T-helper 1 cell treated with Interleukin-12 subunit alpha and Interleukin-12 subunit beta and Interleukin-4 antibody, amounts not matched to agents 30 μg/mL and 1 μg/mL, for 36 hours (primary cell): ENCODE results near the gene CA6.
"Not testable (repeated sequence)": the region's sequence is repeated elsewhere in the genome, so short reads cannot be mapped to it uniquely, and the experiment has no call there.

Experiments
- H3K27ac Mint-ChIP-seq: one replicate; pipeline ENCODE4 v1.8.0; 2021; ENCODE audit warnings: mild to moderate bottlenecking, mixed read lengths
- H3K27me3 Mint-ChIP-seq: one replicate; pipeline ENCODE4 v1.8.0; 2021; ENCODE audit warnings: low read depth, mixed read lengths
- H3K36me3 Mint-ChIP-seq: one replicate; pipeline ENCODE4 v1.8.0; 2021; ENCODE audit warnings: low read depth, mixed read lengths
- H3K4me1 Mint-ChIP-seq: one replicate; pipeline ENCODE4 v1.8.0; 2021; ENCODE audit warnings: low read depth, mixed read lengths
- H3K4me3 Mint-ChIP-seq: one replicate; pipeline ENCODE4 v1.8.0; 2021; ENCODE audit warnings: mild to moderate bottlenecking, moderate library complexity, mixed read lengths
- H3K9me3 Mint-ChIP-seq: one replicate; pipeline ENCODE4 v1.8.0; 2021; ENCODE audit warnings: mixed read lengths

The CA6 gene

DNA sequence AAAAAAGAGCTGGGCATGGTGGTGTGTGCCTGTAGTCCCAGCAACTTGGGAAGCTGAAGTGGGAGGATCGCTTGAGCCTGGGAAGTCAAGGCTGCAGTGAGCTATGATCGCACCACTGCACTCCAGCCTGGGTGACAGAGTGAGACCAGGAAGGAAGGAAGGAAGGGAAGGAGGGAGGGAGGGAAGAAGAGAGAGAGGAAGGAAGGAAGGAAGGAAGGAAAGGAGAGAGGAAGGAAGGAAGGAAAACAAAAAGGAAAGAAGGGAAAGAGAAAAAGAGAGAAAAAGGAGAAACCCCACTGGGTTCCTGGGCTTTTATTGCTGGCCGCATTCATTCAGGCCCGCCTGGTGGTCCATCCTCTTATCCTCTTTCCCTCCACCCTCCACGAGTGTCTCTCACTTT, 70.8 kb downstream of the CA6 start:
- Mint-ChIP-seq H3K9me3 (no peaks in the 10 kb centered on the region), H3K4me1 (peaks cover 6% of the 10 kb centered on the region), H3K4me3 (no peak overlapping the region), H3K27ac (no peak overlapping the region), H3K36me3 (no peaks in the 10 kb centered on the region), H3K27me3 (peaks cover 22% of the 10 kb centered on the region)

GRCh38 chr1:9018333-9018732, 72.7 kb downstream of the CA6 start:
- peaks cover 16% of the 10 kb centered on the region for H3K27me3 Mint-ChIP-seq
- H3K9me3 Mint-ChIP-seq, result no peaks in the 10 kb centered on the region
- H3K4me3 Mint-ChIP-seq, result no peak overlapping the region
- no peaks in the 10 kb centered on the region for H3K36me3 Mint-ChIP-seq
- peaks cover 6% of the 10 kb centered on the region for H3K4me1 Mint-ChIP-seq
- H3K27ac Mint-ChIP-seq, result no peak overlapping the region

DNA sequence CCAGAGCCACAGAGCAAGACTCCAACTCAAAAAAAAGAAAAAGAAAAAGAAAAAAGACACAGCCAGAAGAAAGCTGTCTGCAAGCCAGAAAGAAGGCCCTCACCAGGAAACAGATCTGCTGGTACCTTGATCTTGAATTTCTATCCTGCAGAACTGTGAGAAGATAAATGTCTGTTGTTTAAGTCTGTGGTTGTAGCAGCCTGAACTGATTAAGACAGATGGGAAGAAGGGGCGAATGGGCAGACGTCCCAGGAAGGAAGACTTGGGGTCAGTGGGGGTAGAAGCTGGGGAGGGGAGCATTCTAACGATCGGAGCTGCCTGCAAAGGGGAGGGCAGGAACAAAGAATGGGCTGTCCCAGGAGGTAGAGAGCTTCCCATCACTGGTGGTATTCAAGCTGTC, 74.2 kb downstream of the CA6 start:
- no peak overlapping the region for H3K4me3 Mint-ChIP-seq
- no peaks in the 10 kb centered on the region for H3K9me3 Mint-ChIP-seq
- peaks cover 6% of the 10 kb centered on the region for H3K4me1 Mint-ChIP-seq
- H3K27me3 Mint-ChIP-seq, result peaks cover 16% of the 10 kb centered on the region
- no peak overlapping the region for H3K27ac Mint-ChIP-seq
- H3K36me3 Mint-ChIP-seq, result no peaks in the 10 kb centered on the region

- Mint-ChIP-seq H3K27ac (no peak overlapping the region), H3K9me3 (no peaks in the 10 kb centered on the region), H3K4me3 (no peak overlapping the region), H3K4me1 (peaks cover 5% of the 10 kb centered on the region), H3K27me3 (peaks cover 16% of the 10 kb centered on the region), H3K36me3 (no peaks in the 10 kb centered on the region)
Observed at GRCh38 chr1:9020305-9020704, 74.6 kb downstream of the CA6 start.

DNA sequence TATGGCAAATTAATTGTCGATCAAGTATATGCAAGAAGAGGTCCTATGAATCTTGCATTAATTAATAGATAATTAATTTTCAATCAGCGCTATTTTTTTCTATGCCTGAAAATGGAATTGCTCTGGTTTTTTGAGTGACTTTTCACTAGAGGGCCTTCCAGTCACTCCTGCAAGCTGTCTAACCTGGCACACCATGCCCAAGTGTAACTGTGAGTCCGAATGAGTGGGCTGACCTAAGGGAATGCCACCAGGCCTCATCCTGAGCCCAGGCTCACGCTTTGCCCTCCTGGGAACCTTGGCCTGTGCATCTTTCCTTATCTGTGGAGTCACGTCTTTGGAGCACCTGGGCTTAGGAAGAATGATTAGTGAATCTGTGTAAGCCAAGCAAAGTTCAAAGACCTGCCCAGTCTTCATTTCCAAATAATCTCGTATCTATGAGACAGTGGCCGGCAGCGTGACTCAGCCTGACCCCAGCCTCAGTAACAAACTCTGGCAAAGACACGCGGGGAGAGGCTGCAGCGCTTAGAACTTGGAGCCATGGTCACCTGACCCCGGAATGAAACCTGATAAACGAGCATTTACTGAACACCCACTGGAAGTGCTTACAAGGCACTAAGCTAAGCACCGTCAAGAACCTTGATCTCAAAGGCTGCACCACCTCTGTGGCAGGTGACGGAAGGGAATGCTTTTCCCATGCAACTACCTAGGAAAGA, 76.5 kb downstream of the CA6 start:
- H3K27ac Mint-ChIP-seq, H3K36me3 Mint-ChIP-seq, H3K9me3 Mint-ChIP-seq, H3K4me1 Mint-ChIP-seq, H3K4me3 Mint-ChIP-seq: not testable (repeated sequence)
- peaks cover 19% of the 10 kb centered on the region for H3K27me3 Mint-ChIP-seq

GRCh38 chr1:9022773-9023172, 77.1 kb downstream of the CA6 start:
- no peak overlapping the region for H3K27ac Mint-ChIP-seq
- H3K4me1 Mint-ChIP-seq, result peaks cover 3% of the 10 kb centered on the region
- no peaks in the 10 kb centered on the region for H3K9me3 Mint-ChIP-seq
- H3K27me3 Mint-ChIP-seq, result peaks cover 15% of the 10 kb centered on the region
- H3K36me3 Mint-ChIP-seq, result no peaks in the 10 kb centered on the region
- H3K4me3 Mint-ChIP-seq, result no peak overlapping the region
